CD4-positive, alpha-beta T cell treated with Interleukin-2 at 100 ng/mL for 4 hours (primary cell): ENCODE data around the gene LTB.
"Not testable (repeated sequence)": the region's sequence is repeated elsewhere in the genome, so short reads cannot be mapped to it uniquely, and the experiment has no call there.

Experiments used
- DNase-seq: peaks from one replicate; pipeline ENCODE4 v3.0.0-alpha.2; 2020; ENCODE audit warnings: low spot score

LTB gene

GRCh38 chr6:31607317-31607716 lies 25.1 kb upstream of the LTB start:
- DNase-seq: no peak

DNA sequence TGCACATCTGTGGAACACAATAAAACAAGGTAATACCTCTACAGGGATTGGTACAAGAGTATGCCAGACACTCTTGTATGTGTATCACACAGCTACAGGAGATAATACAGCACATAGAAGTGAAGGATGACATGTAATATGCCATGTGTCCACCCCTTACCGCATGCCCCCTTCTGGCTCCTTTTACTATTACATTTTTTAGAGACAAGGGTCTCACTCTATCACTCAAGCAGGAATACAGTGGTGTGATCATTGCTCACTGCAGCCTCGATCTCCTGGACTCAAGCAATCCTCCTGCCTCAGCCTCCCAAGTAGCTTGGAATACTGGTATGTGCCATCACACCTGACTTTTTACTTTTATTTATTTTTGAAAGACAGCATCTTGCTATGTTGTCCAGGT lies 14.8 kb upstream of the LTB start:
- peak; percentile 86 for DNase-seq

DNA sequence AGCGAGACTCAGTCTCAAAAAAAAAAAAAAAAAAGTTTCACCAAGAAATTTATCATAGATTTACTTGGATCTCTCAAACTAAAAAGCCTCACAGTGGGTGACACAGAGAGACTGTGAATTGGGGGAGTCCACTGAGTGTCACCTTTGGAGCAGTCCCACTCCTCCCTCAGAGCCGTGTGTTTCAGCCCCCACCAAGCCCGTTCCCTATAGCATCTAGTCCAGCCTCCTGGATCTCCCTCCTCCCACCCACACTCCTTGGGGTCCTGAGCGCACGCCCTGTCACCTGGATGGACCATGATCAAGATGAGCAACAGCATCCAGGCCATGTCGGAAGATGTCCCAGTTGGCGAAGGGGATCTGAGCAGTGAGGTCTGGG lies 10.2 kb upstream of the LTB start:
- DNase-seq: no peak

DNA sequence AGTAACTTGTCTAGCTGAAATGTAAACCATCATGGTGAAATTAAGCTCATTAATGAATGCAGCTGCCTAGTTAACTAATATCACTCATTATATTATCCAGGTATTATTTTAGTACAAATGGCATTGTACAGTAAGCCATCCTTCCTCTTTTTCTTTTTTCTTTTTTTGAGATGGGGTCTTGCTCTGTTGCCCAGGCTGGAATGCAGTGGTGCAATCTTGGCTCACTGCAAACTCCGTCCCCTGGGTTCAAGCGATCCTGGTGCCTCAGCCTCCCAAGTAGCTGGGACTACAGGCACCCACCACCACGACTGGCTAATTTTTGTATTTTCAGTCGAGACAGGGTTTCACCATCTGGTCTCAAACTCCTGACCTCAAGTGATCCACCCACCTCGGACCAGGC lies 8.5 kb upstream of the LTB start:
- not testable (repeated sequence) for DNase-seq

DNA sequence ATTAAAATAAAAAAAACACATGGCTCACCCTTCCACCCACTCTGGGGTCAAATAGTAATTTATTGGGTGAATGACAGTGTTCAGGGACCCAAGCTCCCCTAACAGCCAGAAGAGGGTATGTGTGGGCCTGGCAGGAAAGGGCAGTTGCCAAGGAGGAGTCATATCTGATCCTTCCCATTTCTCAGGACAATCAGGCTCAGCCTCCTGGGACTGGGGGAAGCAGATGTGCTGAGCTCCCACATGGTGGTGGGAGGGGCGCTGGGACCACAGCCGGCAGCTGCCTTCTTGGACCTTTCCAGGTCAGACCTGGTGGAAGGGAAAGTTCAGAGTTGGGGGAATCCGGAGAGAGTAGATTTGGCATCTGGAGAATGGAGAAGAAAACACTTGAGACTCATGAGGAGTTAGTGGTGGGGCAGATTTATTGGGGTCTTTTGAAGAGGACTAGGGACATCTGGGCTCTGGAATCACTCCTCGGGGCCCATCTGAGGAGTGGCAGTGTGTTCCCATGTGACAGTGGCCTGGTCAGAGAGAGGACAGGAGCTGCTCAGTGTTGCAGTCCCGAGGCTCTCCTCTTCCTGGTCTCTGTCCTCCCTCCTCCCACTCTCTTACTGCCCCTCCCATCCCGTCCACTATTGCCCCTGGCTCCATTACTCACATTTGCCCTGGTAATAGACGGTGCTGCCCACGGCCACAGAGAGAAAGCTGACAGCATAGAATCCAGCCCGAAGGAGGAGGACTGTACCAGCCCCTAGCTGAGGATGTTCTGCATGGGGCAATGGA lies 6.8 kb upstream of the LTB start:
- no peak for DNase-seq

DNA sequence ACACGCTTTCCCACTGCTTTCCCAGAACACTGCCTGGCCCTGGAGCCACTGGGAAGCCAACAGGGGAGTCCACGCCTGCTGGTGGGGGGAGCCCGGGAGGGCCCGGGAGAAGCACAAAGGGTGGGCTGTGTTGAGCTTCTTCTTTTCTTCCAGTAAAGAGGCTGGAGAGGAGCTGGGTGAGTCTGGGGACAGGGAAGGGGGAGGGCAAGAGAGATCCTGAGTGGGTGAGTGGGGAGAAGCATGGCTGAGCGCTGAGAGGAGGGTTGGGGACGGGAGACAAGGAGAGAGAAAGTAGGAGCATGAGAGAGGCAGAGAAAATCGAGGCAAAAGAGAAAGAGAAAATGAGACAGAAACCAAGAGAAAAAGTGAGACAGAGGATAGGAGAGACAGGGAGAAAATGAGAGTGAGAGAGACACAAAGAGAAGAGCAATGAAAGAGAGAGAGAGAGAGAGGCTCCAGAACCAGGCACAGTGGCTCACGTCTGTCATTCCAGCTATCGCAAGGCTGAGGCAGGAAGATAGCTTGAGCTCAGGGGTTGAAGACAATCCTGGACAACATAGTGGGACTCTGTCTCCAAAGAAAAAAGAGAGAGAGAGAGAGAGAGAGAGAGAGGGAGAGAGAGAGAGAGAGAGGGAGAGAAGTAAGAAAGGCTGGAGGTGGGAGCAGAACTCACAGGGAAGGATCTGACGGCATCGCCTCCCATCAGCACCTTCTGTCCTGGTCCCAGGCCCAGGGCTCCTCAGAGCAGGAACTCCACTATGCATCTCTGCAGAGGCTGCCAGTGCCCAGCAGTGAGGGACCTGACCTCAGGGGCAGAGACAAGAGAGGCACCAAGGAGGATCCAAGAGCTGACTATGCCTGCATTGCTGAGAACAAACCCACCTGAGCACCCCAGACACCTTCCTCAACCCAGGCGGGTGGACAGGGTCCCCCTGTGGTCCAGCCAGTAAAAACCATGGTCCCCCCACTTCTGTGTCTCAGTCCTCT lies 5.9 kb upstream of the LTB start:
- no peak for DNase-seq

GRCh38 chr6:31586599-31587281 lies 4.5 kb upstream of the LTB start:
- DNase-seq: no peak

DNA sequence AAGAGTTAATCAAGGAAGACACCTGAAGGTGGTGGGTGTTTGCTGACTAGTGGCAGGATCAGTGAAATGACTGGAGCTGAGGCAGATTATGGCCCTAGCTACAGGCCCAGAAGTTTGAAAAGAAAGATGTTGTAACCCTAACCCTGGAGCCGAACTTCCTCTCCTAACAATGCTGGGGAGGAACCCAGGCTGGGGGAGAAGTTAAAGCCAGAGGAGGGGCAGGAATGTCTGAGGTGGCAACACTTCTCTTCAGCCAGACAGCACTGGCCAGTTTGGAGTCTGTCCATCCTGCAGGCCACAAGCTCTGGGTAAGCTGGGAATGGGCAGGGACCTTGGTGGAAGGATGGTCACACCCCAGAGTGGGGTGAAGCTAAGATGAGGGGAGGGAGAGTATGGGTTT lies 3.8 kb upstream of the LTB start, which contains the start of gene LST1:
TSS of gene LST1 (plus strand) at position 270 of the 400 bp plus-strand sequence. CDS start 1,023 bp downstream, outside the sequence.
- DNase-seq: no peak

GRCh38 chr6:31585491-31585890 lies 3.3 kb upstream of the LTB start:
- DNase-seq: peak; percentile 70

GRCh38 chr6:31581434-31582229 lies 592 bp downstream of the LTB start:
- DNase-seq: no peak

DNA sequence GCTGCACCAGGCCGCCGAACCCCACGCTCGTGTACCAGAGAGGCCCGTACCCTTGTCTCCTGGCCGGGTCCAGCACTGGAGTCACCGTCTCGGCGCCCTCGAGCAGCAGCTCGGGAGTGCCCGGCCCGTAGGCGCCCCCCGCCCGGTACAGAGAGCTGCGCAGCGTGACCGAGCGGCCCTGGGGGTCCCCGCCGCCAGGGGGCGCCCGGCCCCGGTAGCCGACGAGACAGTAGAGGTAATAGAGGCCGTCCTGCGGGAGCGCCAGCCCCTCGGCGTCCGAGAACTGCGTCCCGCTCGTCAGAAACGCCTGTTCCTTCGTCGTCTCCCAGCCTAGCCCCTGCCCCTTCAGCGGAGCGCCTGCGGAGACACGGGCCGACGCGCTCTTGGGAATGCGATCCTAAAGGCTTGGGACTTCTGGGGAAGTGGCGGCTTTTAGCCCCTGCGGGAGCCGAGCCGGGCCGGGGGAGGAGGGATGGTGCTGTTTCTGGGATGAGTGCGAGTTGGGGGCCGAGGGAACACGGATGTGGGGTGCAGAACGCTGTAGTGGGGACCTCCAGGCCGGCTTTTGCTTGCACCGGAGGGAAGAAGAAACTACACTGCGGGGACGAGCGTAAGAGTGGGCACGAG lies 1.3 kb downstream of the LTB start:
- peak; percentile 91 for DNase-seq

DNA sequence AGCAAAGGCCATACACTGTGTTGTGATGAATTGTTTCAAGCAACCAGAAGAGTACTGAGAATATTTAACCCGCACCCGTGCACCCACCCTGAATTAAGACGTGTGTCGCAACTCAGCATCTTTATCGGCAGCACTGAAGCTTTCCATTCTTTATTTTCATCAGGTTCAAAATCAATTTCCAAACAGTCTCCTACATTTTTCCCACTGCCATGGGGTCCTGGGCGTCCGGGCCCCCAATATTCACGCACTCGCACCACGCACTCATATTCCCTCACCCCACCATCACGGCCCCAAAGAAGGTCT lies 1.8 kb downstream of the LTB start:
- DNase-seq: no peak

GRCh38 chr6:31579546-31580437 lies 2.4 kb downstream of the LTB start:
- DNase-seq: no peak

DNA sequence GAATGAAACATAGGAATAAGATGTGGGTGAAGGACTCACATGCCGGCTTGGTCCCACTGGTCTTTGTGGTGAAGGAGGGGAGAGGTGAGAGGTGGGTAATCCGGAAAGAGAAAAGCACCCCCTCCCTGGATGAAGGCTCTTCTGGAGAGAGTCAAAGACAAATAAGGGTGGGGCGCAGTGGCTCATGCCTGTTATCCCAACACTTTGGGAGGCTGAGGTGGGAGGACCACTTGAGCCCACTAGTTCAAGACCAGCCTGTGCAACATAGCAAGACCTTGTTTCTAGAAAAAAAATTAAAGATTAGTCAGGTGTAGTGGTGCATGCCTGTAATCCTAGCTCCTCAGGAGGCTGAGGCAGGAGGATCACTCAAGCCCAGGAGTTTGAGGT lies 3.1 kb downstream of the LTB start:
- DNase-seq: no peak

DNA sequence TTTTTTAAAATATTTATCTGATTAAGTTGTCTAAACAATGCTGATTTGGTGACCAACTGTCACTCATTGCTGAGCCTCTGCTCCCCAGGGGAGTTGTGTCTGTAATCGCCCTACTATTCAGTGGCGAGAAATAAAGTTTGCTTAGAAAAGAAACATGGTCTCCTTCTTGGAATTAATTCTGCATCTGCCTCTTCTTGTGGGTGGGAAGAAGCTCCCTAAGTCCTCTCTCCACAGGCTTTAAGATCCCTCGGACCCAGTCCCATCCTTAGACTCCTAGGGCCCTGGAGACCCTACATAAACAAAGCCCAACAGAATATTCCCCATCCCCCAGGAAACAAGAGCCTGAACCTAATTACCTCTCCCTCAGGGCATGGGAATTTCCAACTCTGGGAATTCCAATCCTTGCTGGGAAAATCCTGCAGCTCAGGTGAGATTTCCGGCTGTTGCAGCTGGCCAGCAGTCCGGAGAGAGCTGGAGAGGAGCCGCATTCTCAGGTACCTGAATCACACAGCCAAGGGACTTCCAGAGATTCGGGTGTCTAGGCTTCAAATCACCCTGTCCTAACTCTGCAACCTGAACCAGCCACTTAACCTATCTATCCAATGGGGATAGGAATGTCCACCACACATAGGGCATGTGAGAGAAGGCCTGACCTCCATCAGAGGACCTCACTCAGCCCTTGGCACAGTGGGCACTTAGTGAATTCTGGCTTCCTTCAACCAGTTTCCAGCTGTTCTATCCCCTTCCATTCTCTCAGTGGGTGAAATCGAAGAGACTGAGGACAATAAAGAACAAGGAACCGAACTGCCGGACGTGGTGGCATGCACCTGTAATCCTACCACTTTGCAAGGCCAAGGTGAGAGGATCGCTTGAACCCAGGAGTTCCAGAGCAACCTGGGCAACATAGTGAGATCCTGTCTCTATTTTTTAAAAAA lies 3.8 kb downstream of the LTB start:
- no peak for DNase-seq

GRCh38 chr6:31577579-31577966 lies 4.7 kb downstream of the LTB start:
- DNase-seq: no peak

- DNase-seq: peak; percentile 43
Observed at GRCh38 chr6:31576897-31577578, 5.2 kb downstream of the LTB start.

- DNase-seq: no peak
Observed at GRCh38 chr6:31575952-31576685, 6.1 kb downstream of the LTB start.
